CD14-positive monocyte (primary cell): ENCODE results near the gene NPTX1. TPM values are rescaled to one million over a fixed set of nuclear protein-coding genes. Genes with fewer than 3 reads are reported as not detected.

ENCODE experiments used
- DNase-seq, 3 donors: peaks; one replicate each; pipeline ENCODE4 v3.0.0-alpha.2; 2011 to 2022
- H2AFZ ChIP-seq: 2 replicates; pipeline ENCODE4 v1.6.0; 2012; ENCODE audit warnings: mild to moderate bottlenecking, low read depth, low read length, inconsistent platforms; ENCODE audit not compliant: insufficient read depth, poor library complexity, severe bottlenecking
- H3K27ac ChIP-seq, 2 donors: 1 replicate in 1 of 2; 2 replicates in 1 of 2; pipeline ENCODE4 v1.5.1; 2012 to 2013; ENCODE audit warnings: low read length in 2 of 2, control low read depth in 1 of 2, inconsistent platforms in 1 of 2, low read depth in 1 of 2, mild to moderate bottlenecking in 1 of 2
- H3K27me3 ChIP-seq, 2 donors: one replicate each; pipeline versions ENCODE4 v1.6.0 to v1.6.1; 2011 to 2013; ENCODE audit warnings: low read length in 2 of 2; ENCODE audit not compliant: control insufficient read depth in 2 of 2, insufficient read depth in 2 of 2
- H3K36me3 ChIP-seq, 2 donors: replicated peaks in 1 of 2; 1 replicate in 1 of 2; 2 replicates in 1 of 2; pipeline versions ENCODE4 v1.5.1 to v1.6.1; 2012 to 2013; ENCODE audit warnings: low read length in 2 of 2, control low read depth in 1 of 2, inconsistent platforms in 1 of 2, mild to moderate bottlenecking in 1 of 2; ENCODE audit not compliant: insufficient read depth in 2 of 2, control insufficient read depth in 1 of 2
- H3K4me1 ChIP-seq, 2 donors: 1 replicate in 1 of 2; 2 replicates in 1 of 2; pipeline versions ENCODE4 v1.5.1 to v1.6.1; 2012 to 2013; ENCODE audit warnings: low read length in 2 of 2, control low read depth in 1 of 2, inconsistent platforms in 1 of 2, mild to moderate bottlenecking in 1 of 2, moderate library complexity in 1 of 2; ENCODE audit not compliant: insufficient read depth in 2 of 2, control insufficient read depth in 1 of 2
- H3K4me2 ChIP-seq: replicated peaks from 2 replicates; pipeline ENCODE3; 2012; ENCODE audit warnings: low read length, moderate library complexity, mild to moderate bottlenecking; ENCODE audit not compliant: poor library complexity, severe bottlenecking; ENCODE audit errors: extremely low read depth
- H3K4me3 ChIP-seq, 3 experiments: fragments of 200-600 bp in 1 of 3; sonication (generic) in 1 of 3; replicated peaks in 1 of 3; 1 replicate in 2 of 3; 2 replicates in 1 of 3; pipeline ENCODE4 v1.5.1; 2011 to 2013; ENCODE audit warnings: low read length in 3 of 3, mild to moderate bottlenecking in 3 of 3, control low read depth in 2 of 3, low read depth in 2 of 3, inconsistent platforms in 1 of 3, moderate library complexity in 1 of 3
- H3K79me2 ChIP-seq: 2 replicates; pipeline ENCODE4 v1.6.0; 2012; ENCODE audit warnings: mild to moderate bottlenecking, control low read depth, inconsistent platforms, low read length, moderate library complexity; ENCODE audit not compliant: insufficient read depth
- H3K9ac ChIP-seq: 2 replicates; pipeline ENCODE4 v1.6.0; 2017; ENCODE audit warnings: low read length, mild to moderate bottlenecking; ENCODE audit not compliant: insufficient read depth, poor library complexity, severe bottlenecking
- H3K9me3 ChIP-seq, 2 donors: replicated peaks in 1 of 2; 1 replicate in 1 of 2; 2 replicates in 1 of 2; pipeline versions ENCODE4 v1.5.1 to v1.6.1; 2012 to 2013; ENCODE audit warnings: low read length in 2 of 2, control low read depth in 1 of 2; ENCODE audit not compliant: control insufficient read depth in 1 of 2, insufficient read depth in 1 of 2
- H4K20me1 ChIP-seq: 2 replicates; pipeline ENCODE4 v1.6.0; 2012; ENCODE audit warnings: mild to moderate bottlenecking, low read length, control low read depth, moderate library complexity; ENCODE audit not compliant: insufficient read depth
- H3K27ac Mint-ChIP-seq, 7 donors: one replicate each; pipeline ENCODE4 v1.8.0; 2020; ENCODE audit warnings: mild to moderate bottlenecking in 7 of 7, mixed read lengths in 7 of 7, moderate library complexity in 6 of 7, inconsistent platforms in 2 of 7
- H3K27me3 Mint-ChIP-seq, 3 donors: one replicate each; pipeline ENCODE4 v1.8.0; 2021 to 2022; ENCODE audit warnings: low read depth in 3 of 3, mild to moderate bottlenecking in 3 of 3, mixed read lengths in 3 of 3, moderate library complexity in 3 of 3, inconsistent platforms in 1 of 3
- H3K36me3 Mint-ChIP-seq, 2 donors: one replicate each; pipeline ENCODE4 v1.8.0; 2020; ENCODE audit warnings: mixed read lengths in 2 of 2, inconsistent platforms in 1 of 2, mild to moderate bottlenecking in 1 of 2
- H3K4me1 Mint-ChIP-seq: one replicate; pipeline ENCODE4 v1.8.0; 2020; ENCODE audit warnings: mild to moderate bottlenecking, mixed read lengths
- H3K4me3 Mint-ChIP-seq, 2 donors: one replicate each; pipeline ENCODE4 v1.8.0; 2020; ENCODE audit warnings: mild to moderate bottlenecking in 2 of 2, mixed read lengths in 2 of 2, moderate library complexity in 1 of 2
- H3K9me3 Mint-ChIP-seq, 7 donors: one replicate each; pipeline ENCODE4 v1.8.0; 2020 to 2022; ENCODE audit warnings: mixed read lengths in 7 of 7, mild to moderate bottlenecking in 6 of 7, moderate library complexity in 6 of 7, inconsistent platforms in 2 of 7
- CTCF ChIP-seq: fragments of 200-600 bp; IDR thresholded peaks from one replicate; pipeline ENCODE4 v1.8.0; 2022; ENCODE audit warnings: antibody characterized with exemption, mild to moderate bottlenecking
- WGBS: methylation state at CpG from one replicate; pipeline ENCODE4 v1.1.5; 2013; ENCODE audit warnings: missing lambda C conversion rate; ENCODE audit not compliant: insufficient coverage; 5-methylcytosine and 5-hydroxymethylcytosine counted together
- intact Hi-C, 2 donors: fragments of 100-400 bp; cut with micrococcal nuclease; formaldehyde crosslinking; loops; one replicate each; pipeline versions ENCODE4 v1.15.0 to v1.15.1; 2023
- polyA plus RNA-seq, 3 donors: library from polyadenylated mRNA; depleted of rRNA in 1 of 3; unstranded in 2 of 3; stranded (reverse) in 1 of 3; fragments of 300-500 nt in 2 of 3; fragments of >200 nt in 1 of 3; fragmentation: Illumina TruSeq in 2 of 3; gene quantifications; 1 replicate in 2 of 3; 2 replicates in 1 of 3; pipeline ENCODE4 v1.2.3, GENCODE V29; 2012 to 2021

Gene NPTX1
- polyA plus RNA-seq, 3 donors: not detected

- peak overlapping the region; percentile 94 for H3K4me2 ChIP-seq
- no peak for TF ChIP-seq CTCF
- H2AFZ ChIP-seq: peak overlapping the region; percentile 96
- H3K27me3 Mint-ChIP-seq: peaks cover 3 to 19% (median 14%) of the 10 kb centered on the region in 3 donors
- H3K27ac ChIP-seq: peak overlapping the region; percentile 70 to 92
- no peaks in the 10 kb centered on the region for H4K20me1 ChIP-seq
- no peaks in the 10 kb centered on the region for H3K9me3 ChIP-seq
- peaks cover 23 to 35% of the 10 kb centered on the region in 2 donors for H3K4me1 ChIP-seq
- peaks cover 28% of the 10 kb centered on the region for H3K4me1 Mint-ChIP-seq
- peak overlapping the region; percentile 53 to 94 (median 92) for H3K27ac Mint-ChIP-seq
- no peaks in the 10 kb centered on the region for H3K79me2 ChIP-seq
- H3K4me3 Mint-ChIP-seq: peak overlapping the region; percentile 86 to 95
- DNase-seq: peak in 2 of 3 donors; percentile 6 to 55
- H3K36me3 ChIP-seq: no peaks in the 10 kb centered on the region
- no peaks in the 10 kb centered on the region for H3K36me3 Mint-ChIP-seq
- peak overlapping the region; percentile 45 to 85 (median 61) for H3K4me3 ChIP-seq
- peaks cover 0 to 2% of the 10 kb centered on the region in 2 donors for H3K27me3 ChIP-seq
- peak overlapping the region; percentile 94 for H3K9ac ChIP-seq
- peaks cover 2 to 9% (median 6%) of the 10 kb centered on the region in 7 donors for H3K9me3 Mint-ChIP-seq
- intact Hi-C loops: loop anchor here (2.0 to 5.0 kb wide), 2 partner anchors 37 to 39 kb away; partner anchors contain the start of gene ENDOV (in 2 of the 2)
- WGBS: 35% methylated on average over 36 of the region's 36 CpGs
These were observed 22.3 kb downstream of the NPTX1 start for GRCh38 chr17:80453998-80454556.

GRCh38 chr17:80453126-80453997 lies 23.0 kb downstream of the NPTX1 start:
- H3K9me3 ChIP-seq: no peaks in the 10 kb centered on the region
- WGBS: 97% methylated on average over 5 of the region's 19 CpGs
- H3K27me3 ChIP-seq: peaks cover 0 to 2% of the 10 kb centered on the region in 2 donors
- Mint-ChIP-seq H3K4me1 (peaks cover 28% of the 10 kb centered on the region), H3K4me3 (peak overlapping the region; percentile 86 to 95), H3K9me3 (peaks cover 2 to 9% (median 6%) of the 10 kb centered on the region in 7 donors), H3K36me3 (no peaks in the 10 kb centered on the region), H3K27ac (peak overlapping the region in 4 of 7 donors; percentile 79 to 94 (median 93)), H3K27me3 (peaks cover 2 to 19% (median 12%) of the 10 kb centered on the region in 3 donors)
- no peaks in the 10 kb centered on the region for H3K79me2 ChIP-seq
- peak overlapping the region; percentile 94 for H3K4me2 ChIP-seq
- DNase-seq: no peak
- H2AFZ ChIP-seq: peak overlapping the region; percentile 96
- no peak overlapping the region for H3K27ac ChIP-seq
- TF ChIP-seq CTCF: no peak
- H3K9ac ChIP-seq: no peak overlapping the region
- H4K20me1 ChIP-seq: no peaks in the 10 kb centered on the region
- no peaks in the 10 kb centered on the region for H3K36me3 ChIP-seq
- peaks cover 23 to 35% of the 10 kb centered on the region in 2 donors for H3K4me1 ChIP-seq
- H3K4me3 ChIP-seq: peak overlapping the region in 1 of 3 experiments; percentile 85
- intact Hi-C loops: loop anchor here in 1 of 2 donors (5.0 kb wide), 1 partner anchor 36 kb away; the partner anchor contains the start of gene ENDOV
